H1 (cell line): Measurements from ENCODE around the gene RHBDL2. TPM values are rescaled to one million over a fixed set of nuclear protein-coding genes. Genes with fewer than 3 reads are reported as not detected.
"Not testable (repeated sequence)": the region's sequence is repeated elsewhere in the genome, so short reads cannot be mapped to it uniquely, and the experiment has no call there.

Source experiments
- CTCF ChIA-PET: fragments of 300-600 bp; sonication (Branson Sonifier 250); formaldehyde crosslinking; loops from one replicate; lab custom pipeline; 2021; ENCODE audit not compliant: partially characterized antibody; lab: Charles Lee
- POLR2A ChIA-PET: fragments of 300-600 bp; sonication (Branson Sonifier 250); formaldehyde crosslinking; loops from one replicate; lab custom pipeline; 2021; ENCODE audit warnings: inconsistent platforms; ENCODE audit not compliant: partially characterized antibody; lab: Charles Lee
- DNase-seq, 2 experiments: peaks; one replicate each; pipeline versions ENCODE4 v3.0.0 to v3.0.0-alpha.2; 2010 to 2022; ENCODE audit warnings: low spot score in 2 of 2, low read depth in 1 of 2, mixed read lengths in 1 of 2
- FAIRE-seq: peaks from 2 replicates; lab custom pipeline; 2011; peaks lifted over from hg19 to GRCh38; lab: Jason Lieb, UNC
- H2AFZ ChIP-seq: 2 replicates; pipeline ENCODE4 v1.8.1; 2012; ENCODE audit warnings: low read length, inconsistent platforms
- H2AK5ac ChIP-seq: 2 replicates; pipeline ENCODE4 v1.6.1; 2013; ENCODE audit warnings: low read depth, low read length
- H2BK120ac ChIP-seq: replicated peaks from 2 replicates; pipeline ENCODE3; 2013; ENCODE audit warnings: low read depth, low read length, inconsistent platforms
- H2BK12ac ChIP-seq: 2 replicates; pipeline ENCODE4 v1.6.1; 2013; ENCODE audit warnings: low read depth, low read length
- H2BK15ac ChIP-seq: 2 replicates; pipeline ENCODE4 v1.6.1; 2013; ENCODE audit warnings: low read length
- H2BK20ac ChIP-seq: 2 replicates; pipeline ENCODE4 v1.6.1; 2013; ENCODE audit warnings: low read length
- H2BK5ac ChIP-seq: 2 replicates; pipeline ENCODE4 v1.6.1; 2013; ENCODE audit warnings: low read depth, low read length
- H3K14ac ChIP-seq: 2 replicates; pipeline ENCODE4 v1.6.1; 2013; ENCODE audit warnings: inconsistent platforms; ENCODE audit not compliant: insufficient read length
- H3K18ac ChIP-seq: 2 replicates; pipeline ENCODE4 v1.6.1; 2013; ENCODE audit warnings: low read length; ENCODE audit errors: extremely low read depth
- H3K23ac ChIP-seq: 2 replicates; pipeline ENCODE4 v1.6.1; 2013; ENCODE audit warnings: inconsistent platforms; ENCODE audit not compliant: insufficient read length
- H3K23me2 ChIP-seq: 2 replicates; pipeline ENCODE4 v1.6.1; 2013; ENCODE audit warnings: low read depth, low read length
- H3K27ac ChIP-seq: 2 replicates; pipeline ENCODE4 v1.6.1; 2011; ENCODE audit warnings: low read depth, low read length, inconsistent platforms
- H3K27me3 ChIP-seq, 4 experiments: replicated peaks in 1 of 4; 1 replicate in 1 of 4; 2 replicates in 3 of 4; pipeline versions ENCODE4 v1.6.1 to v1.8.1; 2011 to 2013; ENCODE audit warnings: low read length in 3 of 4, mild to moderate bottlenecking in 3 of 4, inconsistent platforms in 2 of 4, mixed read lengths in 2 of 4, moderate library complexity in 1 of 4; ENCODE audit not compliant: control insufficient read depth in 3 of 4, insufficient read depth in 3 of 4; ENCODE audit errors: extremely low read depth in 1 of 4
- H3K36me3 ChIP-seq, 4 experiments: 2 replicates each; pipeline versions ENCODE4 v1.6.1 to v1.8.1; 2011 to 2013; ENCODE audit warnings: mild to moderate bottlenecking in 4 of 4, low read length in 3 of 4, moderate library complexity in 2 of 4, control low read depth in 1 of 4, inconsistent platforms in 1 of 4; ENCODE audit not compliant: insufficient read depth in 4 of 4, control insufficient read depth in 2 of 4
- H3K4ac ChIP-seq: replicated peaks from 2 replicates; pipeline ENCODE3; 2013; ENCODE audit warnings: low read length, low read depth, mixed read lengths, inconsistent platforms; ENCODE audit not compliant: insufficient read length
- H3K4me1 ChIP-seq, 4 experiments: replicated peaks in 1 of 4; 1 replicate in 1 of 4; 2 replicates in 3 of 4; pipeline versions ENCODE4 v1.6.1 to v1.8.1; 2011 to 2013; ENCODE audit warnings: low read length in 3 of 4, inconsistent platforms in 2 of 4, mixed read lengths in 1 of 4; ENCODE audit not compliant: insufficient read depth in 4 of 4, control insufficient read depth in 3 of 4
- H3K4me2 ChIP-seq, 2 experiments: 2 replicates each; pipeline versions ENCODE4 v1.6.1 to v1.8.1; 2011 to 2013; ENCODE audit warnings: low read depth in 2 of 2, low read length in 2 of 2, control low read depth in 1 of 2, inconsistent platforms in 1 of 2, mild to moderate bottlenecking in 1 of 2; ENCODE audit not compliant: insufficient read depth in 1 of 2
- H3K4me3 ChIP-seq, 4 experiments: fragments of 200-600, 300-600 bp in 1 of 4; sonication (generic), shearing (Covaris generic), sonication (Bioruptor Twin) in 1 of 4; 2 replicates each; pipeline versions ENCODE4 v1.5.1 to v1.8.1; 2011 to 2016; ENCODE audit warnings: low read length in 4 of 4, low read depth in 3 of 4, control low read depth in 2 of 4, inconsistent platforms in 2 of 4, mild to moderate bottlenecking in 2 of 4, mixed read lengths in 1 of 4, moderate library complexity in 1 of 4; ENCODE audit not compliant: insufficient read depth in 2 of 4; ENCODE audit errors: extremely low read depth in 1 of 4
- H3K56ac ChIP-seq: replicated peaks from 2 replicates; pipeline ENCODE3; 2013; ENCODE audit warnings: low read depth, mild to moderate bottlenecking, mixed read lengths, low read length, inconsistent platforms; ENCODE audit not compliant: insufficient read length
- H3K79me1 ChIP-seq: 2 replicates; pipeline ENCODE4 v1.6.1; 2013; ENCODE audit warnings: low read depth, low read length, control low read depth
- H3K79me2 ChIP-seq, 2 experiments: 2 replicates each; pipeline versions ENCODE4 v1.6.1 to v1.8.1; 2012 to 2013; ENCODE audit warnings: low read length in 2 of 2, mild to moderate bottlenecking in 2 of 2, inconsistent platforms in 1 of 2; ENCODE audit not compliant: insufficient read depth in 2 of 2, control insufficient read depth in 1 of 2
- H3K9ac ChIP-seq, 4 experiments: replicated peaks in 1 of 4; 1 replicate in 1 of 4; 2 replicates in 3 of 4; pipeline versions ENCODE4 v1.6.1 to v1.8.1; 2011 to 2013; ENCODE audit warnings: low read depth in 3 of 4, low read length in 3 of 4, control low read depth in 2 of 4, mild to moderate bottlenecking in 2 of 4, moderate library complexity in 2 of 4, inconsistent platforms in 1 of 4; ENCODE audit errors: extremely low read depth in 1 of 4
- H3K9me3 ChIP-seq, 2 experiments: 2 replicates each; pipeline versions ENCODE4 v1.6.1 to v1.8.1; 2012 to 2013; ENCODE audit warnings: mild to moderate bottlenecking in 2 of 2, moderate library complexity in 2 of 2, control low read depth in 1 of 2, inconsistent platforms in 1 of 2, low read depth in 1 of 2, low read length in 1 of 2, mixed read lengths in 1 of 2; ENCODE audit not compliant: insufficient read depth in 2 of 2
- H4K20me1 ChIP-seq, 2 experiments: replicated peaks in 1 of 2; 2 replicates each; pipeline versions ENCODE3 to v1.8.1; 2011 to 2013; ENCODE audit warnings: inconsistent platforms in 2 of 2, low read length in 2 of 2, mild to moderate bottlenecking in 1 of 2; ENCODE audit not compliant: insufficient read depth in 2 of 2, control insufficient read depth in 1 of 2
- H4K5ac ChIP-seq: 2 replicates; pipeline ENCODE4 v1.6.1; 2013; ENCODE audit warnings: low read length, low read depth, mixed read lengths, inconsistent platforms; ENCODE audit not compliant: insufficient read length
- H4K8ac ChIP-seq: 2 replicates; pipeline ENCODE4 v1.8.0; 2013; ENCODE audit warnings: mild to moderate bottlenecking, moderate library complexity, low read length, inconsistent platforms; ENCODE audit not compliant: insufficient read depth; ENCODE audit errors: extremely low read depth
- H4K91ac ChIP-seq: replicated peaks from 2 replicates; pipeline ENCODE3; 2013; ENCODE audit warnings: low read length, mixed read lengths, inconsistent platforms; ENCODE audit not compliant: insufficient read length
- WGBS, 2 experiments: shearing (Covaris generic) in 1 of 2; methylation state at CpG; one replicate each; pipeline versions ENCODE4 v1.1.6 to v1.1.7; 2013 to 2015; ENCODE audit warnings: low lambda C conversion rate in 2 of 2, mixed read lengths in 2 of 2, inconsistent platforms in 1 of 2, low coverage in 1 of 2, missing lambda C conversion rate in 1 of 2; ENCODE audit not compliant: insufficient replicate concordance in 2 of 2, insufficient coverage in 1 of 2, insufficient read length in 1 of 2; ENCODE audit errors: extremely low coverage in 1 of 2, missing lambda C conversion rate in 1 of 2; 5-methylcytosine and 5-hydroxymethylcytosine counted together
- polyA plus RNA-seq, 7 experiments: library from polyadenylated mRNA; depleted of rRNA in 3 of 7; stranded (reverse) in 5 of 7; unstranded in 2 of 7; fragments of >200 nt in 5 of 7; fragments of 200-250 nt in 2 of 7; gene quantifications; 1 replicate in 5 of 7; 2 replicates in 1 of 7; 4 replicates in 1 of 7; pipeline versions ENCODE4 v1.2.1 to v1.2.3, GENCODE V29; 2011 to 2013; ENCODE audit warnings: missing spikeins in 2 of 7, mixed read lengths in 2 of 7
- total RNA-seq: library from RNA; stranded (reverse); fragmentation: NEBNext Ultra II Directional; extraction: Animal tissue kit (Norgen Biotek cat#: 25700); gene quantifications from 2 replicates; pipeline ENCODE4 v1.2.1, GENCODE V29; 2021

The RHBDL2 gene
- total and polyA plus RNA-seq, 2 of the 8 experiments (the other 6 are each of a cell fraction or from before 2014, with no cell fraction given) = 0.42 to 0.84 TPM

- H3K56ac ChIP-seq, H4K20me1 ChIP-seq, H3K23ac ChIP-seq, H3K4ac ChIP-seq, H3K79me1 ChIP-seq, H2BK12ac ChIP-seq, POLR2A ChIA-PET, H2AK5ac ChIP-seq, H2BK20ac ChIP-seq, H3K9ac ChIP-seq, H3K14ac ChIP-seq, H3K23me2 ChIP-seq, H3K18ac ChIP-seq, H3K4me3 ChIP-seq, H3K27ac ChIP-seq, DNase-seq, H4K8ac ChIP-seq, H4K91ac ChIP-seq, H3K4me2 ChIP-seq, H3K79me2 ChIP-seq, H3K36me3 ChIP-seq, H2BK5ac ChIP-seq, H2AFZ ChIP-seq, H3K4me1 ChIP-seq, H4K5ac ChIP-seq, H2BK120ac ChIP-seq, H3K27me3 ChIP-seq, FAIRE-seq, H2BK15ac ChIP-seq: not testable (repeated sequence)
- WGBS, 2 experiments = 82% methylated on average over 1 of the region's 1 CpG; no CpG with 5 or more reads in 1 of the 2 experiments
- CTCF ChIA-PET = interaction anchor here (0.6 kb wide), 1 partner anchor 82 kb away, joined by 3 read pairs; no protein-coding TSS in a partner anchor
- H3K9me3 ChIP-seq = peaks cover 6 to 12% of the 10 kb centered on the region in 2 experiments; a peak in 3 of 4 replicates
These were observed 37.8 kb upstream of the RHBDL2 start for GRCh38 chr1:38979380-38979779.

GRCh38 chr1:38978245-38978542 lies 36.6 kb upstream of the RHBDL2 start:
- not testable (repeated sequence) for H2BK120ac ChIP-seq, H3K79me1 ChIP-seq, H3K4me3 ChIP-seq, H3K4me2 ChIP-seq, H3K4ac ChIP-seq, H4K5ac ChIP-seq, H3K27ac ChIP-seq, H3K18ac ChIP-seq, DNase-seq, H4K8ac ChIP-seq, H2BK20ac ChIP-seq, H2BK12ac ChIP-seq, H3K56ac ChIP-seq, H3K79me2 ChIP-seq, H2AK5ac ChIP-seq, H3K27me3 ChIP-seq, H3K9ac ChIP-seq, FAIRE-seq, H3K23ac ChIP-seq, H3K14ac ChIP-seq, H4K20me1 ChIP-seq, H2BK5ac ChIP-seq, H3K23me2 ChIP-seq, H4K91ac ChIP-seq, H2AFZ ChIP-seq, H3K36me3 ChIP-seq, H2BK15ac ChIP-seq, H3K4me1 ChIP-seq
- WGBS, 2 experiments = 98% methylated on average over 6 of the region's 6 CpGs; no CpG with 5 or more reads in 1 of the 2 experiments
- peaks cover 6 to 12% of the 10 kb centered on the region in 2 experiments; a peak in 3 of 4 replicates for H3K9me3 ChIP-seq
- ChIA-PET POLR2A (interaction anchor here (2.3 kb wide), 1 partner anchor 24 kb away, joined by 5 read pairs; no protein-coding TSS in a partner anchor), CTCF (interaction anchor here (0.6 to 1.2 kb wide), 3 partner anchors 10 to 22 kb away, joined by 3 to 4 read pairs (median 3); no protein-coding TSS in a partner anchor)
